Mesendoderm (in vitro differentiated cells): ENCODE data around the gene SUGCT.
"Not testable (repeated sequence)": the region's sequence is repeated elsewhere in the genome, so short reads cannot be mapped to it uniquely, and the experiment has no call there.

Source experiments
- DNase-seq: peaks from one replicate; pipeline ENCODE4 v3.0.0; 2013
- H2AK5ac ChIP-seq: 2 replicates; pipeline ENCODE4 v1.6.1; 2013; ENCODE audit warnings: low read length, inconsistent platforms
- H2BK120ac ChIP-seq: 2 replicates; pipeline ENCODE4 v1.6.1; 2013; ENCODE audit warnings: low read depth, mild to moderate bottlenecking, low read length, moderate library complexity, mixed read lengths
- H2BK15ac ChIP-seq: replicated peaks from 2 replicates; pipeline ENCODE4 v1.6.1; 2013; ENCODE audit warnings: low read depth, mild to moderate bottlenecking, moderate library complexity
- H2BK5ac ChIP-seq: 2 replicates; pipeline ENCODE4 v1.6.1; 2013; ENCODE audit warnings: low read length, inconsistent platforms
- H3K18ac ChIP-seq: 2 replicates; pipeline ENCODE4 v1.6.1; 2013; ENCODE audit warnings: mild to moderate bottlenecking, low read length, mixed read lengths
- H3K23ac ChIP-seq: one replicate; pipeline ENCODE4 v1.6.1; 2013; ENCODE audit warnings: low read length
- H3K27ac ChIP-seq: 2 replicates; pipeline ENCODE4 v1.5.1; 2013; ENCODE audit warnings: low read depth, mild to moderate bottlenecking, inconsistent platforms, low read length, moderate library complexity
- H3K27me3 ChIP-seq: 2 replicates; pipeline ENCODE4 v1.6.1; 2013; ENCODE audit warnings: low read length, control low read depth, mild to moderate bottlenecking, inconsistent platforms; ENCODE audit not compliant: insufficient read depth, poor library complexity
- H3K36me3 ChIP-seq: 2 replicates; pipeline ENCODE4 v1.6.1; 2013; ENCODE audit warnings: low read length, inconsistent platforms; ENCODE audit not compliant: control insufficient read depth, insufficient read depth
- H3K4ac ChIP-seq: one replicate; pipeline ENCODE4 v1.6.1; 2013; ENCODE audit warnings: low read depth, mild to moderate bottlenecking, low read length, moderate library complexity
- H3K4me1 ChIP-seq: 2 replicates; pipeline ENCODE4 v1.6.1; 2013; ENCODE audit warnings: low read depth, low read length, inconsistent platforms; ENCODE audit not compliant: control insufficient read depth
- H3K4me2 ChIP-seq: 2 replicates; pipeline ENCODE4 v1.6.1; 2013; ENCODE audit warnings: low read length
- H3K4me3 ChIP-seq: 2 replicates; pipeline ENCODE4 v1.5.1; 2013; ENCODE audit warnings: mild to moderate bottlenecking, low read length
- H3K56ac ChIP-seq: one replicate; pipeline ENCODE4 v1.6.1; 2013; ENCODE audit warnings: low read length
- H3K79me1 ChIP-seq: 2 replicates; pipeline ENCODE4 v1.6.1; 2013; ENCODE audit warnings: low read length, inconsistent platforms
- H3K79me2 ChIP-seq: 2 replicates; pipeline ENCODE4 v1.6.1; 2013; ENCODE audit warnings: mild to moderate bottlenecking, low read length; ENCODE audit not compliant: control insufficient read depth, insufficient read depth
- H3K9ac ChIP-seq: 2 replicates; pipeline ENCODE4 v1.6.1; 2013; ENCODE audit warnings: low read length, inconsistent platforms
- H4K5ac ChIP-seq: one replicate; pipeline ENCODE4 v1.6.1; 2013; ENCODE audit warnings: low read length
- H4K8ac ChIP-seq: one replicate; pipeline ENCODE4 v1.6.1; 2013; ENCODE audit warnings: low read depth, mild to moderate bottlenecking, control low read depth, low read length, moderate library complexity
- WGBS: extraction: QIAGEN DNeasy Blood & Tissue Kit; methylation state at CpG from one replicate; pipeline ENCODE4 v1.1.7; 2013; ENCODE audit warnings: low lambda C conversion rate, missing lambda C conversion rate; ENCODE audit not compliant: insufficient coverage; ENCODE audit errors: extremely low coverage; 5-methylcytosine and 5-hydroxymethylcytosine counted together

Gene SUGCT

DNA sequence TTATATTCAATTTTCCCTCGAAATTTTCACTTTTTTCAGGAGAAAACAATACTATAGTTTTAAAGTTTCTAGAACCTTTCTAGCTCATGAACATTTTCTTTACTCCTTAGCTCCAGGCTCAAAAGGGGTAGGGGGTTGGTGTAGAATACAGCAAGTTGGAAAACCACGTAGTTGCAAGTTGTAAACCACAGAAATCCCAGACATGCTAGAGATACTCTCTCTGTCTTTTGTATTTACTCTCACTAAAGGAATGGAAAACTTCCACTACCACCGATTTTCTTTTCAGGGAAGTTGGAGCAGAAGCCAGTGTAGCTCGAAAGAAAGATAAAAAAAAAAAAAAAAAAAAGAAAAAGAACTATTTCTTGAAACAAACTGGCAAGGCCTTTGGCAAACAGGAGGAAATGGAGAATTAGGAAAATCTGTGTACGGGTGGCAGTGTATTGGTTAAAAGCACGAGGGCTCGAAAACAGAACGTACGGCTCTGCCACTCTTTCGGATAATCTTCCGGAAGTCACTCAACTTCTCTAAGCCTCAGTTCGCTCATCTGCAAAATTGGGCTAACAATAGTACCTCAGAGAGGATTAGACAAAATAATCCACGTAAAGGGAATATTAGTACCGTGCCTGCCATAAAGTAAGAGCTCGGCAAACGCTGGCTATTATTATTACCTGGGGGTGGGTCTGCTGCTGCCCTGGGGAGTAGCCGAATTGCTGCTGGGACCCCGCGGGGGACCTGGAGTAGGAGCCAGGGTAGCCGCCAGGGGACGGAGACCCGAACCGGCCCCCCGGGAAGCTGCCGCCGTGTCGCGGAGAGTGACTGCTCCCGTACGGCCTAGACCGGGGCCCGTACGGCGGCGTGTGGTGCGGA is 1.0 kb upstream of the SUGCT start:
- Histone ChIP-seq H2BK15ac (no peak overlapping the region), H3K4me2 (peak overlapping the region; percentile 67), H4K8ac (no peak overlapping the region), H3K79me1 (peaks cover 1% of the 10 kb centered on the region), H3K18ac (peak overlapping the region; percentile 69), H3K56ac (peak overlapping the region; percentile 98), H2BK5ac (no peak overlapping the region), H3K4me1 (no peaks in the 10 kb centered on the region), H3K79me2 (peaks cover 18% of the 10 kb centered on the region), H2BK120ac (peak overlapping the region; percentile 82), H4K5ac (no peak overlapping the region), H2AK5ac (no peak overlapping the region), H3K4ac (peak overlapping the region; percentile 17), H3K27me3 (no peaks in the 10 kb centered on the region), H3K4me3 (peak overlapping the region; percentile 94), H3K36me3 (no peaks in the 10 kb centered on the region), H3K23ac (no peak overlapping the region), H3K9ac (peak overlapping the region; percentile 95), H3K27ac (peak overlapping the region; percentile 96)
- no CpG with 5 or more reads among the region's 36 CpGs for WGBS
- no peak for DNase-seq

DNA sequence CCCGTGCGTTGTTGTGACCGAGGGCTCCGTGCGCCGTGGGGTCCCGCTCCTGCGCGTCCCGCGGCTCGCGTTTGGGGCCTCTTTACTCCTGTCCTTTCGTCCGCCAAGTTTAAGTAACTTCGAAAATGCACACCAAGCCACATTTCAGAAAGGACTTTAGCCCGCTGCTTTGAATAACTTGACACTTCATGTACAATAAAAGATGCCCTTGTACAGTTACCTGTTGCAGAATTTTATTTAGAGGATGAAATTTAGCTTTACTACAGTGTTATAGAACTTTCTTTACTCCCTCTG is 459 bp downstream of the SUGCT start:
- H3K4ac ChIP-seq = peak overlapping the region; percentile 48
- peak overlapping the region; percentile 68 for H3K4me2 ChIP-seq
- WGBS = no CpG with 5 or more reads among the region's 17 CpGs
- H3K4me1 ChIP-seq = no peaks in the 10 kb centered on the region
- H3K27ac ChIP-seq = no peak overlapping the region
- H2BK15ac ChIP-seq = no peak overlapping the region
- H4K8ac ChIP-seq = no peak overlapping the region
- no peak for DNase-seq
- peak overlapping the region; percentile 54 for H3K18ac ChIP-seq
- peak overlapping the region; percentile 42 for H3K4me3 ChIP-seq
- H3K79me1 ChIP-seq = peaks cover 1% of the 10 kb centered on the region
- no peak overlapping the region for H2AK5ac ChIP-seq
- no peak overlapping the region for H2BK5ac ChIP-seq
- H3K36me3 ChIP-seq = no peaks in the 10 kb centered on the region
- H4K5ac ChIP-seq = no peak overlapping the region
- no peak overlapping the region for H2BK120ac ChIP-seq
- H3K56ac ChIP-seq = peak overlapping the region; percentile 89
- peak overlapping the region; percentile 74 for H3K9ac ChIP-seq
- H3K79me2 ChIP-seq = peaks cover 17% of the 10 kb centered on the region
- no peak overlapping the region for H3K23ac ChIP-seq
- no peaks in the 10 kb centered on the region for H3K27me3 ChIP-seq

DNA sequence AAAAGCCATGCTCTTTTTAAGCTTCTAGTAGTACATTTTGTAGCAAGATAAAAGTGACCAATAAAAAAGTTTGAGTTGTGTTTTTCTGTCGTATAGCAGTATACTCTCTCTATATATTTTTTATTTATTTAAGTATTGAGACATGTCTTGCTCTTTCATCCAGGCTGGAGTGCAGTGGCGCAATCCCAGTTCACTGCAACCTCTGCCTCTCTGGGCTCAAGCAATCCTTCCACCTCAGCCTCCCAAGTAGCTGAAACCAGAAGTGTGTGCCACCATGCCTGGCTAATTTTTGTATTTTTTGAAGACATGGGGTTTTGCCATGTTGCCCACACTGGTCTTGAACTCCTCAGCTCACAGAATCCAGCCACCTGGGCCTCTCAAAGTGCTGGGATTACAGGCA is 2.8 kb downstream of the SUGCT start:
- Histone ChIP-seq H4K5ac (no peak overlapping the region), H2AK5ac (no peak overlapping the region), H2BK120ac (no peak overlapping the region), H3K27ac (no peak overlapping the region), H2BK15ac (no peak overlapping the region), H2BK5ac (no peak overlapping the region), H3K56ac (no peak overlapping the region), H3K4me1 (no peaks in the 10 kb centered on the region), H3K36me3 (no peaks in the 10 kb centered on the region), H3K27me3 (no peaks in the 10 kb centered on the region), H3K4me3 (no peak overlapping the region), H3K4ac (no peak overlapping the region), H3K23ac (no peak overlapping the region), H3K4me2 (no peak overlapping the region), H3K79me2 (peaks cover 10% of the 10 kb centered on the region), H3K9ac (no peak overlapping the region), H3K18ac (no peak overlapping the region), H4K8ac (no peak overlapping the region), H3K79me1 (no peaks in the 10 kb centered on the region)
- no peak for DNase-seq
- WGBS = no CpG with 5 or more reads among the region's 2 CpGs

DNA sequence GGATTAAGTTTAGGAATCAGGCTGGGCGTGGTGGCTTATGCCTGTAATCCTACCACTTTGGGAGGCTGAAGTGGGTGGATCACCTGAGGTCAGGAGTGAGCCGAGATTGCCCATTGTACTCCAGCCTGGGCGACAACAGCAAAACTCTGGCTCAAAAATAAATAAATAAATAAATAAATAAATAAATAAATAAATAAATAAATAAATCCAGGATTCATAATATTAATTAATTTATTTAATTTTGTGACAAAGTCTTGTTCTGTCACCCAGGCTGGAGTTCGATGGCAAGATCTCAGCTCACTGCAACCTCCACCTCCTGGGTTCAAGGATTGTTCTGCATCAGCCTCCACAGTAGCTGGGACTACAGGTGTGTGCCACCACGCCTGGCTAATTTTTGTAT is 4.2 kb downstream of the SUGCT start:
- Histone ChIP-seq H3K4ac (no peak overlapping the region), H3K36me3 (no peaks in the 10 kb centered on the region), H3K9ac (no peak overlapping the region), H3K27ac (no peak overlapping the region), H3K79me1 (no peaks in the 10 kb centered on the region), H4K5ac (no peak overlapping the region), H3K56ac (no peak overlapping the region), H2BK5ac (no peak overlapping the region), H2BK120ac (no peak overlapping the region), H2BK15ac (no peak overlapping the region), H3K79me2 (peaks cover 2% of the 10 kb centered on the region), H3K23ac (no peak overlapping the region), H3K4me1 (no peaks in the 10 kb centered on the region), H3K18ac (no peak overlapping the region), H4K8ac (no peak overlapping the region), H3K27me3 (no peaks in the 10 kb centered on the region), H3K4me2 (no peak overlapping the region), H3K4me3 (no peak overlapping the region), H2AK5ac (no peak overlapping the region)
- no peak for DNase-seq
- no CpG with 5 or more reads among the region's 5 CpGs for WGBS

DNA sequence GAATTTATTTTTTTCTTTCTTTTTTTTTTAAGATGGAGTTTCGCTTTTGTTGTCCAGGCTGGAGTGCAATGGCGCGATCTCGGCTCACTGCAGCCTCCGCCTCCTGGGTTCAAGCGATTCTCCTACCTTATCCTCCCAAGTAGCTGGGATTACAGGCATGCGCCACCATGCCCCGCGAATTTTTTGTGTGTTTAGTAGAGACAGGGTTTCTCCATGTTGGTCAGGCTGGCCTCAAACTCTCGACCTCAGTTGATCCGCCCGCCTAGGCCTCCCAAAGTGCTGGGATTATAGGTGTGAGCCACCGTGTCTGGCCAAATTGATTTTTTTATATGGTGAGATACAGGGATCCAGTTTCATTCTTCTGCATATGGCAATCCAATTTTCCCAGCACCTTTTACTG is 5.1 kb downstream of the SUGCT start:
- not testable (repeated sequence) for H3K23ac ChIP-seq, H2AK5ac ChIP-seq, H2BK120ac ChIP-seq, H3K9ac ChIP-seq, H3K27ac ChIP-seq, H3K4ac ChIP-seq, H3K4me2 ChIP-seq, H4K8ac ChIP-seq, H4K5ac ChIP-seq, H3K27me3 ChIP-seq, H3K79me2 ChIP-seq, DNase-seq, H2BK15ac ChIP-seq, H3K4me3 ChIP-seq, H2BK5ac ChIP-seq, H3K4me1 ChIP-seq, H3K79me1 ChIP-seq, H3K56ac ChIP-seq, H3K36me3 ChIP-seq, H3K18ac ChIP-seq
- WGBS = no CpG with 5 or more reads among the region's 13 CpGs

DNA sequence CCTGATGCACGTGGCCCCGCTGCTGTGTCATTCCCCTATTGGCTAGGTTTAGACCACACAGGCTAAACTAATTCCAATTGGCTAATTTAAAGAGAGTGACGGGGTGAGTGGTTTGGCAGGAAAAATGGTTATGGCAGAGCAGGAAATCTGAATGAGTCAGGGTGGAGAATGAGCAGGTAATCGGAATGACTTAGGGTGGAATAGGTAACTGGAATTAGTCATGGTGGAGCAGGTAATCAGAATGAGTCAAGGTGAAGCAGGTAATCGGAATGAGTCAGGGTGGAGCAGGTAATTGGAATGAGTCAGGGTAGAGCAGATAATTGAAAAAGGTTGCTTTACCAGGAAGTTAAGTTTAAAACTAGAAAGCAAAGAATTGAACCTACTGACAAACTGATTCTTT is 7.1 kb downstream of the SUGCT start:
- not testable (repeated sequence) for H3K23ac ChIP-seq, H4K8ac ChIP-seq, H3K4me1 ChIP-seq, H3K27me3 ChIP-seq, H3K56ac ChIP-seq, H3K4me3 ChIP-seq, H2BK120ac ChIP-seq, H2BK15ac ChIP-seq, H3K27ac ChIP-seq, H3K4ac ChIP-seq, H2BK5ac ChIP-seq, H3K79me1 ChIP-seq, H2AK5ac ChIP-seq, H3K18ac ChIP-seq, H3K9ac ChIP-seq, H4K5ac ChIP-seq, H3K4me2 ChIP-seq, H3K79me2 ChIP-seq, DNase-seq, H3K36me3 ChIP-seq
- no CpG with 5 or more reads among the region's 5 CpGs for WGBS
